Uterus (tissue), 2 donors: ENCODE measurements around the gene EOMES.

Experiments
- POLR2A ChIP-seq, 2 donors: fragments of 450-650 bp; IDR thresholded peaks; one replicate each; pipeline ENCODE4 v1.6.1; 2016; ENCODE audit warnings: antibody characterized with exemption in 2 of 2, mild to moderate bottlenecking in 1 of 2, moderate library complexity in 1 of 2
- TF ChIP-seq, protein P1 (sequence below), 4 experiments: fragments of 200-600 bp in 2 of 4; fragments of 450-650 bp in 2 of 4; sonication (generic) in 2 of 4; IDR thresholded peaks; one replicate each; pipeline ENCODE4 v1.5.1; 2016 to 2019; ENCODE audit warnings: antibody characterized with exemption in 4 of 4, mild to moderate bottlenecking in 2 of 4, moderate library complexity in 1 of 4

DNA sequence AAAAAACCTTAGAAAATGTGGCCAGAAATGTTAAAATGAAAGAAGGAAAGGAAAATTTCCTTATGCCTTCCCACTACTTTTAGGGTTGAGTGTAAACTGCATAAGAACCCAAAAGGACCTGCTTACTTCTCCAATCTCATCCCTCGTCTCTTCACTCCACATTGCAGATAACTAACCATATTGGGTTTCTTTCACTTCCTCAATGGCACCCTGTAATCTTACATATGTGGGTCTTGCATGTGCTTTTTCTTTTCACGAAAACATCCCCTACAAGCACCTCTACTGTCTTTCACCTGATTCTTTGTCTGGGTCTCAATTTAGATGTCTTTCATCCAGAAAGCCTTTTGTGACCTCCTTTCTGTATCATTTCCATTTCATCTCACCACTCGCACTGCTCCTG is 23.1 kb downstream of the EOMES start:
- no peak for TF ChIP-seq POLR2A (IDR thresholded peaks at IDR 0.05)
- TF ChIP-seq, protein P1, sequence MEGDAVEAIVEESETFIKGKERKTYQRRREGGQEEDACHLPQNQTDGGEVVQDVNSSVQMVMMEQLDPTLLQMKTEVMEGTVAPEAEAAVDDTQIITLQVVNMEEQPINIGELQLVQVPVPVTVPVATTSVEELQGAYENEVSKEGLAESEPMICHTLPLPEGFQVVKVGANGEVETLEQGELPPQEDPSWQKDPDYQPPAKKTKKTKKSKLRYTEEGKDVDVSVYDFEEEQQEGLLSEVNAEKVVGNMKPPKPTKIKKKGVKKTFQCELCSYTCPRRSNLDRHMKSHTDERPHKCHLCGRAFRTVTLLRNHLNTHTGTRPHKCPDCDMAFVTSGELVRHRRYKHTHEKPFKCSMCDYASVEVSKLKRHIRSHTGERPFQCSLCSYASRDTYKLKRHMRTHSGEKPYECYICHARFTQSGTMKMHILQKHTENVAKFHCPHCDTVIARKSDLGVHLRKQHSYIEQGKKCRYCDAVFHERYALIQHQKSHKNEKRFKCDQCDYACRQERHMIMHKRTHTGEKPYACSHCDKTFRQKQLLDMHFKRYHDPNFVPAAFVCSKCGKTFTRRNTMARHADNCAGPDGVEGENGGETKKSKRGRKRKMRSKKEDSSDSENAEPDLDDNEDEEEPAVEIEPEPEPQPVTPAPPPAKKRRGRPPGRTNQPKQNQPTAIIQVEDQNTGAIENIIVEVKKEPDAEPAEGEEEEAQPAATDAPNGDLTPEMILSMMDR (IDR thresholded peaks at IDR 0.05) = no peak
